PFSK-1 (cell line): ENCODE results near the gene MUS81.

Source experiments
- FOXP2 ChIP-seq: optimal IDR thresholded peaks from 2 replicates; pipeline ENCODE3; 2011; ENCODE audit warnings: borderline replicate concordance, control low read depth, inconsistent platforms; ENCODE audit not compliant: insufficient read depth; ENCODE audit errors: extremely low read length, extremely low read depth
- POLR2AphosphoS5 ChIP-seq: IDR thresholded peaks from 2 replicates; pipeline ENCODE4 v1.6.1; 2012; ENCODE audit warnings: low read depth, mild to moderate bottlenecking, control low read depth, low read length, moderate library complexity
- SIN3A ChIP-seq: IDR thresholded peaks from 2 replicates; pipeline ENCODE4 v1.6.1; 2012; ENCODE audit warnings: mild to moderate bottlenecking, low read length, moderate library complexity, borderline replicate concordance; ENCODE audit not compliant: insufficient read depth
- TAF1 ChIP-seq: IDR thresholded peaks from 2 replicates; pipeline ENCODE4 v1.6.1; 2012; ENCODE audit warnings: low read length, control low read depth, borderline replicate concordance; ENCODE audit not compliant: insufficient read depth
- TF ChIP-seq, protein P1 (sequence below), 2 experiments: IDR thresholded peaks; 2 replicates each; pipeline versions ENCODE4 v1.6.1 to v1.8.0; 2011 to 2012; ENCODE audit warnings: low read depth in 2 of 2, low read length in 2 of 2, control low read depth in 1 of 2, inconsistent platforms in 1 of 2, mild to moderate bottlenecking in 1 of 2, moderate library complexity in 1 of 2; ENCODE audit not compliant: insufficient read depth in 1 of 2

Gene MUS81

DNA sequence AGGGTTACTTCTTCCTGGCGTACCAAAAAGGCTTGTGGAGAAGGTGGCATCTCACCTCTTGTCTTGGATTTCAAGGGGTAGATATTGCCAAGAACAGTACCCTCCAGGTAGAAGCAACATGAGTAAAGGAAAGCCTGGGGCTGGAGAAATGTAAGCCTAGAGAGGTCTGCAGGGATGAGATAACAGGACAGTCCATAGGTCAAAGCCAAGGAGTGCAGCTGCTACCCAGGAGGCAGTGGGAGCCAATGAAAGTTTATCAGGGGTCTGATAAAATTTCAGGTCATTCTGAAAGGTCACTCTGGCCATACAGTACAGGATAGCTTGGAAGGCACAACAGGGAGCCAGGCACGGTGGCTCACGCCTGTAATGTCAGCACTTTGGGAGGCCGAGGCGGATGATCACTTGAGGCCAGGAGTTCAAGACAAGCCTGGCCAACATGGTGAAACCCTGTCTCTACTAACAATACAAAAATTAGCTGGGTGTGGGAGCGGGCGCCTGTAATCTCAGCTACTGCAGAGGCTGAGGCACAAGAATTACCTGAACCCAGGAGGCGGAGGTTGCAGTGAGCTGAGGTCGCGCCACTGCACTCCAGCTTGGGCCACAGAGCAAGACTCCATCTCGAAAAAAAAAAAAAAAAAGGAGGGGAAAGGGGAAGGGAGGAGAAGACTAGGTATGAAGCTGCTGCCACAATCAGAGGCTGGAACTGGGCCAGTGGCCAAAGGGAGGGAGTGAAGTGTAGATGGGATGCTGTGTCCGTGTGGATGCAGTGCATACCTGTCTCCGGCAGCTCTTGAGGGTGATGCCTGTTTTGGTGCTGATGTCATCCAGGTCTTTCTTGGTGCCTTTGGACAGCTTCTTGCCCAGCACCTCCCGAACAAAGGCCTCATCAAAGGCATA lies 26.8 kb downstream of the MUS81 start:
- no peak for TF ChIP-seq FOXP2
- no peak for TF ChIP-seq SIN3A
- TF ChIP-seq, protein P1, sequence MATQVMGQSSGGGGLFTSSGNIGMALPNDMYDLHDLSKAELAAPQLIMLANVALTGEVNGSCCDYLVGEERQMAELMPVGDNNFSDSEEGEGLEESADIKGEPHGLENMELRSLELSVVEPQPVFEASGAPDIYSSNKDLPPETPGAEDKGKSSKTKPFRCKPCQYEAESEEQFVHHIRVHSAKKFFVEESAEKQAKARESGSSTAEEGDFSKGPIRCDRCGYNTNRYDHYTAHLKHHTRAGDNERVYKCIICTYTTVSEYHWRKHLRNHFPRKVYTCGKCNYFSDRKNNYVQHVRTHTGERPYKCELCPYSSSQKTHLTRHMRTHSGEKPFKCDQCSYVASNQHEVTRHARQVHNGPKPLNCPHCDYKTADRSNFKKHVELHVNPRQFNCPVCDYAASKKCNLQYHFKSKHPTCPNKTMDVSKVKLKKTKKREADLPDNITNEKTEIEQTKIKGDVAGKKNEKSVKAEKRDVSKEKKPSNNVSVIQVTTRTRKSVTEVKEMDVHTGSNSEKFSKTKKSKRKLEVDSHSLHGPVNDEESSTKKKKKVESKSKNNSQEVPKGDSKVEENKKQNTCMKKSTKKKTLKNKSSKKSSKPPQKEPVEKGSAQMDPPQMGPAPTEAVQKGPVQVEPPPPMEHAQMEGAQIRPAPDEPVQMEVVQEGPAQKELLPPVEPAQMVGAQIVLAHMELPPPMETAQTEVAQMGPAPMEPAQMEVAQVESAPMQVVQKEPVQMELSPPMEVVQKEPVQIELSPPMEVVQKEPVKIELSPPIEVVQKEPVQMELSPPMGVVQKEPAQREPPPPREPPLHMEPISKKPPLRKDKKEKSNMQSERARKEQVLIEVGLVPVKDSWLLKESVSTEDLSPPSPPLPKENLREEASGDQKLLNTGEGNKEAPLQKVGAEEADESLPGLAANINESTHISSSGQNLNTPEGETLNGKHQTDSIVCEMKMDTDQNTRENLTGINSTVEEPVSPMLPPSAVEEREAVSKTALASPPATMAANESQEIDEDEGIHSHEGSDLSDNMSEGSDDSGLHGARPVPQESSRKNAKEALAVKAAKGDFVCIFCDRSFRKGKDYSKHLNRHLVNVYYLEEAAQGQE (IDR thresholded peaks at IDR 0.05; ENCODE audit: insufficient read depth in 1 of 2, low read depth in 2 of 2, low read length in 2 of 2) = no peak
- no peak for TF ChIP-seq TAF1
- TF ChIP-seq POLR2AphosphoS5 = no peak

- TF ChIP-seq, protein P1 (IDR thresholded peaks at IDR 0.05; ENCODE audit: insufficient read depth in 1 of 2, low read depth in 2 of 2, low read length in 2 of 2) = no peak
- TF ChIP-seq FOXP2 = no peak
- TF ChIP-seq SIN3A = no peak
- no peak for TF ChIP-seq POLR2AphosphoS5
- no peak for TF ChIP-seq TAF1
Observed at GRCh38 chr11:65887723-65888162, 27.5 kb downstream of the MUS81 start.

DNA sequence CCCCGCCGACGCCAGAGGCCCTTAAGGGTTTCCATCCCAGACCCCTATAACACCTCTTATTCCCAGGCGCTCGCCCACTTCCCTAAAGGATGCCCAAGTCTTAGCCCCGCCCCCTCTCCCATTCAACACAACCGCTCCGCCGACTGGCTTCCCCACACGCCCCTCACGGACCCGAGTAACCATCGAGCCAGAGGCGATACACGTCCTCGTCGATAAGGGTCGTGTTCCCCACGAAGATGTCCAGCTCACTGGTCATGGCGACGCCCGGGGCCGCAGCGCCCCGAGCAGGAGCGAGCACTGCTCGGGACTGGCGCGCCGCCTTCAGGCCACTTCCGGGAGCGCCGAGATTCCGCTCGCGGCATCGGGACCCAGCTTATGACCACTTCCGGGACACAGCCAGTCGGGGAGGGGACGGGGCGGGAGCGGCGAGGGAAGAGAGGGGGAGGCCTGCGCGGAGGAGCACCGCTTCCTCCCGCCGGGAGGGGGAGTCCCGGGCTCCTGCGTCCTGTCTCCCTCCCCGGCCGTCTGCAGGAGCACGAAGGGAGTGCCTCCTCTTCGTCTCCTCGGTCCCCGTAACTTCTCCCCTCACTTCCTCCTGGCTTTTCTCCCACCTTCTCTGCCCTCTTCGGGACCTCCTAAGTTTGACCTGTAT lies 28.1 kb downstream of the MUS81 start, which contains the start of gene FIBP:
TSS of gene FIBP (minus strand) at position 309 of the 652 bp plus-strand sequence. CDS start at position 256, 53 bp downstream.
- TF ChIP-seq FOXP2 = no peak
- TF ChIP-seq, protein P1 (IDR thresholded peaks at IDR 0.05; ENCODE audit: insufficient read depth in 1 of 2, low read depth in 2 of 2, low read length in 2 of 2) = 0 out of 4 replicates have a peak, but pooled peaks of 1 of the 2 experiments have one; percentile 8
- TF ChIP-seq POLR2AphosphoS5 = peak; percentile 97
- TF ChIP-seq SIN3A = peak; percentile 11; the same call in 1 of the 2 replicates
- peak; percentile 73; the same call in 1 of the 2 replicates for TF ChIP-seq TAF1

- peak; percentile 98 for TF ChIP-seq TAF1
- TF ChIP-seq POLR2AphosphoS5 = peak; percentile 92
- TF ChIP-seq SIN3A = peak; percentile 64; the same call in 1 of the 2 replicates
- TF ChIP-seq, protein P1 (IDR thresholded peaks at IDR 0.05; ENCODE audit: insufficient read depth in 1 of 2, low read depth in 2 of 2, low read length in 2 of 2) = peak in 1 of 2 experiments; percentile 66; a peak in 1 of 4 replicates
- no peak for TF ChIP-seq FOXP2
Observed at GRCh38 chr11:65890324-65891218, 30.3 kb downstream of the MUS81 start, which contains the start of gene CCDC85B. CCDC85B (plus strand) TSS chr11:65890673; CDS start chr11:65890784, 111 bp downstream.
